ENCODE results near the gene FAM177A1.

DNA sequence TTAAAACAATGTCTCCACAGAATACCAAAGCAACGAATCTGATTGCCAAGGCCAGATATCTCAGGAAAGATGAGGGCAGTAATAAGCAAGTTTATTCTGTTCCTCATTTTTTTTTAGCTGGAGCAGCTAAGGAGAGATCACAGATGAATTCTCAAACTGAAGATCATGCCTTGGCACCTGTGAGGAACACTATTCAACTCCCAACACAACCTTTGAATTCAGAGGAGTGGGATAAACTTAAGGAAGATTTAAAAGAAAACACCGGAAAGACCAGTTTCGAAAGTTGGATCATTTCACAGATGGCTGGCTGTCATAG lies 77.3 kb downstream of the FAM177A1 start:
- TF ChIP-seq, protein P1, sequence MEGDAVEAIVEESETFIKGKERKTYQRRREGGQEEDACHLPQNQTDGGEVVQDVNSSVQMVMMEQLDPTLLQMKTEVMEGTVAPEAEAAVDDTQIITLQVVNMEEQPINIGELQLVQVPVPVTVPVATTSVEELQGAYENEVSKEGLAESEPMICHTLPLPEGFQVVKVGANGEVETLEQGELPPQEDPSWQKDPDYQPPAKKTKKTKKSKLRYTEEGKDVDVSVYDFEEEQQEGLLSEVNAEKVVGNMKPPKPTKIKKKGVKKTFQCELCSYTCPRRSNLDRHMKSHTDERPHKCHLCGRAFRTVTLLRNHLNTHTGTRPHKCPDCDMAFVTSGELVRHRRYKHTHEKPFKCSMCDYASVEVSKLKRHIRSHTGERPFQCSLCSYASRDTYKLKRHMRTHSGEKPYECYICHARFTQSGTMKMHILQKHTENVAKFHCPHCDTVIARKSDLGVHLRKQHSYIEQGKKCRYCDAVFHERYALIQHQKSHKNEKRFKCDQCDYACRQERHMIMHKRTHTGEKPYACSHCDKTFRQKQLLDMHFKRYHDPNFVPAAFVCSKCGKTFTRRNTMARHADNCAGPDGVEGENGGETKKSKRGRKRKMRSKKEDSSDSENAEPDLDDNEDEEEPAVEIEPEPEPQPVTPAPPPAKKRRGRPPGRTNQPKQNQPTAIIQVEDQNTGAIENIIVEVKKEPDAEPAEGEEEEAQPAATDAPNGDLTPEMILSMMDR (IDR thresholded peaks at IDR 0.05) = no peak
- TF ChIP-seq POLR2A (IDR thresholded peaks at IDR 0.05) (no peak), POLR2AphosphoS5 (IDR thresholded peaks at IDR 0.05) (no peak)

Data from sigmoid colon (tissue), 4 donors.